Superior temporal gyrus (tissue), 1 donor: ENCODE measurements around the gene SENP7.
"Not testable (repeated sequence)": the region's sequence is repeated elsewhere in the genome, so short reads cannot be mapped to it uniquely, and the experiment has no call there.

Source experiments
- DNase-seq: peaks from one replicate; pipeline ENCODE4 v3.0.0-alpha.2; 2016; ENCODE audit errors: extremely low spot score

SENP7 gene

GRCh38 chr3:101512646-101513418, at the start of gene SENP7:
SENP7 (minus strand) TSS chr3:101513212; CDS start chr3:101513130, 82 bp downstream.
- DNase-seq: peak; percentile 91

- peak; percentile 98 for DNase-seq
Observed at GRCh38 chr3:101561630-101562328, 48.8 kb upstream of the SENP7 start, which contains the start of gene TRMT10C. TRMT10C (plus strand) TSS chr3:101561868; CDS start chr3:101564782, 2,914 bp downstream.

- DNase-seq: no peak
Observed at GRCh38 chr3:101556064-101556463, 43.1 kb upstream of the SENP7 start.

GRCh38 chr3:101553381-101553780, 40.4 kb upstream of the SENP7 start:
- not testable (repeated sequence) for DNase-seq

GRCh38 chr3:101551359-101552081, 38.5 kb upstream of the SENP7 start:
- DNase-seq: not testable (repeated sequence)

GRCh38 chr3:101549473-101549872, 36.5 kb upstream of the SENP7 start:
- no peak for DNase-seq

GRCh38 chr3:101548527-101549105, 35.6 kb upstream of the SENP7 start:
- DNase-seq: no peak

GRCh38 chr3:101544161-101544850, 31.3 kb upstream of the SENP7 start:
- DNase-seq: no peak

- no peak for DNase-seq
Observed at GRCh38 chr3:101542957-101543356, 29.9 kb upstream of the SENP7 start.

- not testable (repeated sequence) for DNase-seq
Observed at GRCh38 chr3:101536955-101537354, 23.9 kb upstream of the SENP7 start.

- DNase-seq: no peak
Observed at GRCh38 chr3:101536266-101536665, 23.3 kb upstream of the SENP7 start.

GRCh38 chr3:101535221-101535620, 22.2 kb upstream of the SENP7 start:
- no peak for DNase-seq

- DNase-seq: no peak
Observed at GRCh38 chr3:101533603-101533968, 20.6 kb upstream of the SENP7 start.

GRCh38 chr3:101532783-101533602, 20.0 kb upstream of the SENP7 start:
- no peak for DNase-seq

- no peak for DNase-seq
Observed at GRCh38 chr3:101531473-101532086, 18.6 kb upstream of the SENP7 start.

- no peak for DNase-seq
Observed at GRCh38 chr3:101530686-101531047, 17.7 kb upstream of the SENP7 start.

- DNase-seq: no peak
Observed at GRCh38 chr3:101529816-101530685, 17.0 kb upstream of the SENP7 start.

GRCh38 chr3:101527906-101528305, 14.9 kb upstream of the SENP7 start:
- no peak for DNase-seq

- DNase-seq: no peak
Observed at GRCh38 chr3:101527441-101527840, 14.4 kb upstream of the SENP7 start.
